PC-3 (cell line): ENCODE data around the gene USP34. TPM values are rescaled to one million over a fixed set of nuclear protein-coding genes. Genes with fewer than 3 reads are reported as not detected.

Source experiments
- ATAC-seq: fragments of 200-7000 bp; cut with Tn5 transposase; 2 replicates; pipeline ENCODE4 v1.9.1; 2020; ENCODE audit warnings: mild to moderate bottlenecking, moderate library complexity
- BruUV-seq: library from RNA; stranded (reverse); fragments of 400-500 nt; replicated peaks from 2 replicates; lab custom pipeline; 2021; lab: Mats Ljungman, UMichigan
- CTCF ChIA-PET: fragments of 300-600 bp; sonication (Branson Sonifier 250); formaldehyde crosslinking; loops from one replicate; lab custom pipeline; 2022; ENCODE audit warnings: antibody characterized with exemption; lab: Charles Lee
- POLR2A ChIA-PET: fragments of 300-600 bp; sonication (Branson Sonifier 250); formaldehyde crosslinking; loops from one replicate; lab custom pipeline; 2022; ENCODE audit warnings: antibody characterized with exemption; ENCODE audit not compliant: unreplicated experiment; lab: Charles Lee
- DNase-seq: peaks from one replicate; pipeline ENCODE4 v3.0.0-alpha.2; 2015
- H2AFZ ChIP-seq: fragments of 300-600 bp; sonication (generic); 2 replicates; pipeline ENCODE4 v1.6.0; 2016; ENCODE audit warnings: antibody characterized with exemption, low read length
- H3F3A ChIP-seq: fragments of 300-600 bp; sonication (generic); one replicate; pipeline ENCODE4 v1.6.0; 2017; ENCODE audit warnings: antibody characterized with exemption, low read length, control low read depth, mild to moderate bottlenecking; ENCODE audit not compliant: unreplicated experiment
- H3K27ac ChIP-seq: fragments of 300-600 bp; sonication (generic); 2 replicates; pipeline ENCODE4 v1.5.1; 2016; ENCODE audit warnings: mild to moderate bottlenecking, low read length
- H3K27me3 ChIP-seq: fragments of 300-600 bp; sonication (generic); 2 replicates; pipeline ENCODE4 v1.6.1; 2016; ENCODE audit warnings: low read length, mixed read lengths
- H3K36me3 ChIP-seq: fragments of 300-600 bp; sonication (generic); 2 replicates; pipeline ENCODE4 v1.6.1; 2016; ENCODE audit warnings: low read depth, mixed run types, low read length, mixed read lengths
- H3K4me1 ChIP-seq: fragments of 300-600 bp; sonication (generic); 2 replicates; pipeline ENCODE4 v1.5.1; 2016; ENCODE audit warnings: low read length; ENCODE audit not compliant: insufficient read depth
- H3K4me2 ChIP-seq: fragments of 300-600 bp; sonication (generic); 2 replicates; pipeline ENCODE4 v1.6.0; 2016; ENCODE audit warnings: low read length
- H3K4me3 ChIP-seq: fragments of 300-600 bp; sonication (generic); 2 replicates; pipeline ENCODE4 v1.5.1; 2016; ENCODE audit warnings: mild to moderate bottlenecking, low read length, mixed read lengths
- H3K79me2 ChIP-seq: fragments of 300-600 bp; sonication (generic); 2 replicates; pipeline ENCODE4 v1.6.1; 2017; ENCODE audit warnings: low read length, mixed read lengths
- H3K9ac ChIP-seq: fragments of 300-600 bp; sonication (generic); 2 replicates; pipeline ENCODE4 v1.6.0; 2016; ENCODE audit warnings: mild to moderate bottlenecking, low read length
- H3K9me2 ChIP-seq: fragments of 300-600 bp; sonication (generic); replicated peaks from 2 replicates; pipeline ENCODE4 v1.6.1; 2016; ENCODE audit warnings: mixed run types, low read length, mixed read lengths
- H3K9me3 ChIP-seq: fragments of 300-600 bp; sonication (generic); 2 replicates; pipeline ENCODE4 v1.6.1; 2016; ENCODE audit warnings: low read length, mixed read lengths
- H4K20me1 ChIP-seq: fragments of 300-600 bp; sonication (generic); 2 replicates; pipeline ENCODE4 v1.6.1; 2016; ENCODE audit warnings: low read length, mixed read lengths
- EZH2 ChIP-seq: fragments of 300-600 bp; sonication (generic); IDR thresholded peaks from one replicate; pipeline ENCODE4 v1.6.1; 2017; ENCODE audit warnings: antibody characterized with exemption, mild to moderate bottlenecking, low read length; ENCODE audit not compliant: unreplicated experiment
- EZH2phosphoT487 ChIP-seq: fragments of 300-600 bp; sonication (generic); IDR thresholded peaks from 2 replicates; pipeline ENCODE4 v1.6.1; 2018; ENCODE audit warnings: mild to moderate bottlenecking, antibody characterized with exemption, low read length, borderline replicate concordance
- intact Hi-C: fragments of 100-400 bp; cut with micrococcal nuclease; formaldehyde crosslinking; loops from 2 replicates; pipeline ENCODE4 v1.9.0; 2023
- total RNA-seq: library from RNA; depleted of rRNA; stranded (reverse); fragments of >200 nt; gene quantifications from 2 replicates; pipeline ENCODE4 v1.2.3, GENCODE V29; 2014
- TF ChIP-seq, protein P1 (sequence below): fragments of 300-600 bp; sonication (generic); conservative IDR thresholded peaks from 2 replicates; pipeline ENCODE4 v1.5.1; 2017; ENCODE audit warnings: antibody characterized with exemption, low read depth, mild to moderate bottlenecking, low read length

Gene USP34
- total RNA-seq, 1 experiment from 2014 or later = 67.1 TPM

DNA sequence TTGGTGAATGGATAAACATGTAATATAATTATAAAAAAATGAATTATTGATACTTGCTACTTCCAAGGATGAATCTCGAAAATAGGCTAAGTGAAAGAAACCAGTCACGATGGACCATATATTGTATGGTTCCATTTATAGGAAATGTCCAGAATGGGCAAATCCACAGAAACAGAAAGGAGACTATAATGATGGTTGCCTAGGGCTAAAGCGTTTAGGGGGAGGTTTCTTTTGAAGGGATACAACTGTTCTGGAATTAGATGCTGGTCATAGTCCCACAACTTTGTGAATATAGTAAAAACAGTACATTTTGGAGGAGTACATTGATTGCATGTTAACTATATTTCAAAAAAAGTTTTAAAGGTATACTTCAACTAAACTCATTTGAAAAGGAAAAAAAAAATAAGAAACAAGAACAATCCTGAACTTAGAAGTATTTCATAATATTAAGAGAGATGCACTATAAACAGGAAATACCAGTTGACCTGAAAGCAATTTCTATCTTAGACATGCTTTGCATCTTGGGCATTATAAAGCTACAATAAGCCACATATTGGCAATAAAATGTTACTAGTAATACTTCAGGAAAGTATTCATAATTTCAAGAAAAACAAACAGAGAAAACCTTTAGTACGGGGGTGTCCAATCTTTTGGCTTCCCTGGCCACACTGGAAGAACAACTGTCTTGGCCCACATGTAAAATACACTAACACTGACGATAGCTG lies 178.9 kb downstream of the USP34 start:
- H3K79me2 ChIP-seq = no peaks in the 10 kb centered on the region
- intact Hi-C loops = no loop called here
- no peaks in the 10 kb centered on the region for H3F3A ChIP-seq
- no peaks in the 10 kb centered on the region for H4K20me1 ChIP-seq
- H3K4me2 ChIP-seq = no peak overlapping the region
- H2AFZ ChIP-seq = no peak overlapping the region
- H3K9me2 ChIP-seq = no peaks in the 10 kb centered on the region
- H3K4me3 ChIP-seq = no peak overlapping the region
- peaks cover 7% of the 10 kb centered on the region; the same call in 1 of the 2 replicates for H3K36me3 ChIP-seq
- TF ChIP-seq, protein P1, sequence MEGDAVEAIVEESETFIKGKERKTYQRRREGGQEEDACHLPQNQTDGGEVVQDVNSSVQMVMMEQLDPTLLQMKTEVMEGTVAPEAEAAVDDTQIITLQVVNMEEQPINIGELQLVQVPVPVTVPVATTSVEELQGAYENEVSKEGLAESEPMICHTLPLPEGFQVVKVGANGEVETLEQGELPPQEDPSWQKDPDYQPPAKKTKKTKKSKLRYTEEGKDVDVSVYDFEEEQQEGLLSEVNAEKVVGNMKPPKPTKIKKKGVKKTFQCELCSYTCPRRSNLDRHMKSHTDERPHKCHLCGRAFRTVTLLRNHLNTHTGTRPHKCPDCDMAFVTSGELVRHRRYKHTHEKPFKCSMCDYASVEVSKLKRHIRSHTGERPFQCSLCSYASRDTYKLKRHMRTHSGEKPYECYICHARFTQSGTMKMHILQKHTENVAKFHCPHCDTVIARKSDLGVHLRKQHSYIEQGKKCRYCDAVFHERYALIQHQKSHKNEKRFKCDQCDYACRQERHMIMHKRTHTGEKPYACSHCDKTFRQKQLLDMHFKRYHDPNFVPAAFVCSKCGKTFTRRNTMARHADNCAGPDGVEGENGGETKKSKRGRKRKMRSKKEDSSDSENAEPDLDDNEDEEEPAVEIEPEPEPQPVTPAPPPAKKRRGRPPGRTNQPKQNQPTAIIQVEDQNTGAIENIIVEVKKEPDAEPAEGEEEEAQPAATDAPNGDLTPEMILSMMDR = no peak
- no peak for TF ChIP-seq EZH2
- TF ChIP-seq EZH2phosphoT487 = no peak
- BruUV-seq = no TSS peak
- no peak overlapping the region for H3K9ac ChIP-seq
- no peak for ATAC-seq
- ChIA-PET CTCF (no interaction called here), POLR2A (no interaction called here)
- no peak overlapping the region for H3K27ac ChIP-seq
- no peaks in the 10 kb centered on the region for H3K9me3 ChIP-seq
- no peaks in the 10 kb centered on the region for H3K27me3 ChIP-seq
- DNase-seq = no peak
- peaks cover 8% of the 10 kb centered on the region; the same call in 1 of the 2 replicates for H3K4me1 ChIP-seq

- H3K9me3 ChIP-seq = no peaks in the 10 kb centered on the region
- H3K4me1 ChIP-seq = no peaks in the 10 kb centered on the region
- peaks cover 3% of the 10 kb centered on the region; the same call in 1 of the 2 replicates for H3K36me3 ChIP-seq
- DNase-seq = no peak
- no peaks in the 10 kb centered on the region for H3F3A ChIP-seq
- H2AFZ ChIP-seq = no peak overlapping the region
- CTCF ChIA-PET = no interaction called here
- intact Hi-C loops = no loop called here
- no peak overlapping the region for H3K9ac ChIP-seq
- no peak; the same call in 1 of the 2 replicates for ATAC-seq
- TF ChIP-seq, protein P1 = no peak
- no peak overlapping the region for H3K27ac ChIP-seq
- no peaks in the 10 kb centered on the region for H4K20me1 ChIP-seq
- H3K79me2 ChIP-seq = no peaks in the 10 kb centered on the region
- H3K4me3 ChIP-seq = no peak overlapping the region
- H3K4me2 ChIP-seq = no peak overlapping the region
- POLR2A ChIA-PET = interaction anchor here (0.6 kb wide), 1 partner anchor 164 kb away, joined by 3 read pairs; no protein-coding TSS in a partner anchor
- H3K9me2 ChIP-seq = no peaks in the 10 kb centered on the region
- H3K27me3 ChIP-seq = no peaks in the 10 kb centered on the region
- BruUV-seq = TSS peak; percentile 35
Observed at GRCh38 chr2:61288070-61288841, 182.6 kb downstream of the USP34 start.

- Histone ChIP-seq H3K9me3 (no peaks in the 10 kb centered on the region), H3K9me2 (no peaks in the 10 kb centered on the region), H3K27ac (no peak overlapping the region), H4K20me1 (no peaks in the 10 kb centered on the region), H3K9ac (no peak overlapping the region), H3K79me2 (no peaks in the 10 kb centered on the region), H3K4me2 (no peak overlapping the region), H3K4me3 (no peak overlapping the region), H3K36me3 (peaks cover 6% of the 10 kb centered on the region; the same call in 1 of the 2 replicates), H3K4me1 (peaks cover 5% of the 10 kb centered on the region; the same call in 1 of the 2 replicates), H3F3A (no peaks in the 10 kb centered on the region), H3K27me3 (no peaks in the 10 kb centered on the region), H2AFZ (no peak overlapping the region)
- BruUV-seq = no TSS peak
- intact Hi-C loops = no loop called here
- ChIA-PET CTCF (no interaction called here), POLR2A (no interaction called here)
- ATAC-seq (no peak), DNase-seq (no peak)
- TF ChIP-seq, protein P1 = no peak
- TF ChIP-seq EZH2phosphoT487 (no peak), EZH2 (no peak)
Observed at GRCh38 chr2:61287254-61287653, 183.6 kb downstream of the USP34 start.
